Limb (tissue), 2 donors: ENCODE results near the gene PRKCA.

Experiments
- DNase-seq, 2 donors: peaks; one replicate each; pipeline ENCODE4 v3.0.0-alpha.2; 2016; ENCODE audit errors: extremely low spot score in 2 of 2

The PRKCA gene

GRCh38 chr17:66675991-66676371 lies 373.6 kb downstream of the PRKCA start:
- DNase-seq: no peak

GRCh38 chr17:66676421-66676820 lies 374.0 kb downstream of the PRKCA start:
- no peak for DNase-seq

- DNase-seq: no peak
Observed at GRCh38 chr17:66677201-66677981, 375.0 kb downstream of the PRKCA start.

- DNase-seq: no peak
Observed at GRCh38 chr17:66678061-66678460, 375.6 kb downstream of the PRKCA start.

GRCh38 chr17:66678827-66679226 lies 376.4 kb downstream of the PRKCA start:
- no peak for DNase-seq

GRCh38 chr17:66679631-66680517 lies 377.5 kb downstream of the PRKCA start:
- DNase-seq: no peak

- no peak for DNase-seq
Observed at GRCh38 chr17:66682283-66682682, 379.9 kb downstream of the PRKCA start.

- DNase-seq: no peak
Observed at GRCh38 chr17:66684261-66684660, 381.8 kb downstream of the PRKCA start.

- no peak for DNase-seq
Observed at GRCh38 chr17:66684731-66685130, 382.3 kb downstream of the PRKCA start.

GRCh38 chr17:66686601-66687000 lies 384.2 kb downstream of the PRKCA start:
- no peak for DNase-seq

- no peak for DNase-seq
Observed at GRCh38 chr17:66687570-66688284, 385.3 kb downstream of the PRKCA start.

- peak in 1 of 2 donors; percentile 5 for DNase-seq
Observed at GRCh38 chr17:66689221-66689620, 386.8 kb downstream of the PRKCA start.

- no peak for DNase-seq
Observed at GRCh38 chr17:66690166-66690565, 387.8 kb downstream of the PRKCA start.

- no peak for DNase-seq
Observed at GRCh38 chr17:66691644-66692420, 389.4 kb downstream of the PRKCA start.

- no peak for DNase-seq
Observed at GRCh38 chr17:66692421-66692690, 389.9 kb downstream of the PRKCA start.

GRCh38 chr17:66695098-66695497 lies 392.7 kb downstream of the PRKCA start:
- DNase-seq: no peak

- DNase-seq: no peak
Observed at GRCh38 chr17:66698270-66698669, 395.9 kb downstream of the PRKCA start.

GRCh38 chr17:66701462-66701861 lies 399.0 kb downstream of the PRKCA start:
- DNase-seq: no peak

- DNase-seq: no peak
Observed at GRCh38 chr17:66702106-66702936, 399.9 kb downstream of the PRKCA start.

GRCh38 chr17:66704858-66705520 lies 402.6 kb downstream of the PRKCA start:
- DNase-seq: no peak
